Measurements from ENCODE around the gene ZFYVE19.

Gene ZFYVE19

GRCh38 chr15:40775007-40775406 is 31.9 kb upstream of the ZFYVE19 start:
- in situ Hi-C loops (cut with HindIII; ENCODE audit: low sequenced_read_pairs) = loop anchor here (5.0 kb wide), 1 partner anchor 33 kb away; no protein-coding TSS in a partner anchor

DNA sequence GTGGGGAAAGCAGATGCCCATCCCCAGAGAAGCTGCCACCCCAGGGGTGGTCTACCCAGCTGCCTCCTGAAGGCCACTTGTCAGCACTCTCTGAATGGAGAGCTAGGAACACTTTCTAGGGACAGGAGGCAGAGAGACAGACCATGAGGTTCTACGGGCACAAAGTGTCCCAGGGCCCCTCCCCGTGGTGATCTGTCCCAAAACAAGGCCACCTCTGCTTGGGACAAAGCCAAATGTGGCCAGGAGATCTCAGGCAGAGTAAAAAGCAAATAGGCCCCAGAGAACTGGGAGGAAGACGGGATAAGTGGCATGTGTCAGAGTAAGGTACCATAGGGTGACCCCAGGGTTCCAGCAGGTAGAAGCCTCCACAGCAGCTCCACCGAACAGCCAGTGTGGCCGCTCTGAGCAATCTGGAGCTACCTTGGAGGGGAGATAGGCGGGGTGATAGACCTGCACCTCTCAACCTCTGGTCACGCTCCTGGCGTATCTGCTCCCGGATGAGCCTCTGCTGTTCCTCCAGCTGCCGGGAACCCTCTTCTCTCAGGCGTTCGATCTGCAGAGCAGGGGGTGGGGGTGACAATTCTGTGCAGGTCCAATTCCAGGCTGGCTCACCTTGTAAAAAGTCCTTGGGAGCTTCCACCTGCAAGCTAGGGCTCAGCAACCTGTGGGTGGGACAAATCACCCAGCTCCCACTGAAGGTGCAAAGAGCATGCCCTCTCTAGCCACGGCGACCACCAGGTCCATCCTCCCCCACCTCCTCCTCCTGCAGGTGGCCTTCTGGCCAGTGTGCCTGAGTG is 31.0 kb upstream of the ZFYVE19 start:
- in situ Hi-C loops (cut with HindIII; ENCODE audit: low sequenced_read_pairs) = loop anchor here (5.0 kb wide), 1 partner anchor 34 kb away; no protein-coding TSS in a partner anchor

GRCh38 chr15:40776537-40777141 is 30.2 kb upstream of the ZFYVE19 start:
- in situ Hi-C loops (cut with HindIII; ENCODE audit: low sequenced_read_pairs) = loop anchor here (5.0 kb wide), 1 partner anchor 34 kb away; no protein-coding TSS in a partner anchor

DNA sequence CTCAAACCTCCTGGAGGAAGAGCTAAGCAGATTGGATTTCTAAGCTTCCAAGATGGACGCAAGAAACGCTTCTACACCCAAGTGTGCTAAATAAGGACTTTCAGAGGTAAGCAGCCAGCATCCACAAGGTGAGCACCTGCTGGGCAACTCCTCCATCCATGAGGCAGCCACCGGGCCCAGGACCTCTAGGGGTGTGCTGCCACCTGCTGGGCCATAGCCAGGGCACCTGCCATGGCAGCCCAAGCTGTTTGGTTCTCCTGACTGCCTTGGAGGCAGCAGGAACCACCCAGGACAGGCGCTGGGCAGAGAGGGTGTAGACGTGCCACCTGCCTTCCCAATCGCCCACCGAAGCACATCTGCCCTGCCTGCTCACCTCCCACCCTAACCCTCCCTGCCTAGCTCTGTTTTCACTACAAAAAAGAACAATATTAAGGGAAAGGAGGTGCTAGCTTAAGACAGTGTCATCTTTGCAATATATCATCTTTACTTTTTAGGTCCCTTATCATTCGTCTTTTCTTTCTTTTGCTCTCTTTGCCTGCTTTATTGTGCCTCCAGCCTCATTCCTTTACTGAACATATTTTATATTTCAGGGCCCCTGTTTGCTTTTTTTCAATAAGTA is 24.2 kb upstream of the ZFYVE19 start:
- in situ Hi-C loops (cut with HindIII; ENCODE audit: low sequenced_read_pairs) = no loop called here

DNA sequence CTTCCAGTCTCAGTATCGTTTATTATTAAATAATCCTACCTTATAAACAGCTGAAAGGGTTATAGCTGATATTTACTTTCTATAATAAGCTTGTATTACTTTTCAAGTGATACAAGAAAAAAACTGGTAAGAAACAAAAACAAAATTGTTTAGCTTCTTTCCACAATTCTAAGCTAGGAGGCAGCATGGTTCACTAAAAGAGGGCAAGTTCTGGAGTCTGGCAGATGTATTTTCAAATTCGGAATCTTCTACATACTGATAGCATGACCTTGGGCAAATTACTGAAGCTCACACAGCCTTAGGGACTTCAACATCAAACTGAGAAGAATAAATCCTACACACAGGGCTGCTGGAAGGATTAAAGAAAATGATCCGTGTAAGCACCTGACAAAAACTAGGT is 21.7 kb upstream of the ZFYVE19 start:
- in situ Hi-C loops (cut with HindIII; ENCODE audit: low sequenced_read_pairs) = no loop called here

- in situ Hi-C loops (cut with HindIII; ENCODE audit: low sequenced_read_pairs) = no loop called here
Measured at GRCh38 chr15:40785814-40786213, 21.1 kb upstream of the ZFYVE19 start.

DNA sequence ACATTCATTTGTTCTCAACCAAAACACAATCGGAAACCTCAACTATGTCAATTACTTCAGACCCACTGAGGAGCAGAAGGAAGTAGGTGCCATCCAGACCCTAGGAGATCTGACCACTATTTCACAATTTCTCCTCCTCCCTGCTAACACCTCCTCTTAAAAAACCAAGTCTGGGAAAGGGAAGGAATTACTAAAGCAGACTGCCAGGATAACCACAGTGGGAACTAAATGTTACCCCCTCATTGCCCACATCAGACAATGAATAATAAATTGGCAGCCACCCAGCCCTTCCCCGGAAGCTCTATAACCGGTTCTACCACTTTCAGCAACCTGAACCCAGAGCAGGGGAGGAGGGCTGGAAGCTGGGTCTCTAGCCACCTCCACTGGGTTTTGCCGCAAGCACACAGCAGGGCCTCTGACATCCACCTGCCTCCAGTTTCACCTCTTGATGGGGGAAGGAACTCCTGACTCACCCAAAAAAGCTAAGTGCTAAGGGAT is 19.5 kb upstream of the ZFYVE19 start:
- in situ Hi-C loops (cut with HindIII; ENCODE audit: low sequenced_read_pairs) = no loop called here

- in situ Hi-C loops (cut with HindIII; ENCODE audit: low sequenced_read_pairs) = no loop called here
Measured at GRCh38 chr15:40787991-40788390, 18.9 kb upstream of the ZFYVE19 start.

GRCh38 chr15:40789119-40789518 is 17.8 kb upstream of the ZFYVE19 start:
- in situ Hi-C loops (cut with HindIII; ENCODE audit: low sequenced_read_pairs) = no loop called here

- in situ Hi-C loops (cut with HindIII; ENCODE audit: low sequenced_read_pairs) = loop anchor here (10.0 kb wide), 1 partner anchor 95 kb away; no protein-coding TSS in a partner anchor
Measured at GRCh38 chr15:40789999-40790398, 16.9 kb upstream of the ZFYVE19 start.

GRCh38 chr15:40790718-40791117 is 16.2 kb upstream of the ZFYVE19 start:
- in situ Hi-C loops (cut with HindIII; ENCODE audit: low sequenced_read_pairs) = loop anchor here (10.0 kb wide), 1 partner anchor 94 kb away; no protein-coding TSS in a partner anchor

DNA sequence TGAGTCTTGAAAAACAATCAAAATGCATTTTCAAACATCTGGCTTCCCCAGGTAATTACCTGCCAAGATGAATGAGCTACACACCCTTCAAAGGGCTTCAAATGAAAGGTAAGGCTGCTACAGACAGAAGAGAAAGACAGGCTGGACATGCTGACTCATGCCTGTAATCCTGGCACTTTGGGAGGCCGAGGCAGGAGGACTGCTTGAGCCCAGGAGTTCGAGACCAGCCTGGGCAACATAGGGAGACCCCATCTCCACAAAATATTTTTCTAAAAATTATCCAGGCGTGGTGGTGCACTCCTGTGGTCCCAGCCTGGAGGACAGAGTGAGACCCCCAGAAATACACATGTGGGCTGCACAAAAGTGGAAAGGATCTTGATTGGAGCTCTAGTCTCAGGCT is 14.5 kb upstream of the ZFYVE19 start:
- in situ Hi-C loops (cut with HindIII; ENCODE audit: low sequenced_read_pairs) = loop anchor here (10.0 kb wide), 1 partner anchor 92 kb away; no protein-coding TSS in a partner anchor

DNA sequence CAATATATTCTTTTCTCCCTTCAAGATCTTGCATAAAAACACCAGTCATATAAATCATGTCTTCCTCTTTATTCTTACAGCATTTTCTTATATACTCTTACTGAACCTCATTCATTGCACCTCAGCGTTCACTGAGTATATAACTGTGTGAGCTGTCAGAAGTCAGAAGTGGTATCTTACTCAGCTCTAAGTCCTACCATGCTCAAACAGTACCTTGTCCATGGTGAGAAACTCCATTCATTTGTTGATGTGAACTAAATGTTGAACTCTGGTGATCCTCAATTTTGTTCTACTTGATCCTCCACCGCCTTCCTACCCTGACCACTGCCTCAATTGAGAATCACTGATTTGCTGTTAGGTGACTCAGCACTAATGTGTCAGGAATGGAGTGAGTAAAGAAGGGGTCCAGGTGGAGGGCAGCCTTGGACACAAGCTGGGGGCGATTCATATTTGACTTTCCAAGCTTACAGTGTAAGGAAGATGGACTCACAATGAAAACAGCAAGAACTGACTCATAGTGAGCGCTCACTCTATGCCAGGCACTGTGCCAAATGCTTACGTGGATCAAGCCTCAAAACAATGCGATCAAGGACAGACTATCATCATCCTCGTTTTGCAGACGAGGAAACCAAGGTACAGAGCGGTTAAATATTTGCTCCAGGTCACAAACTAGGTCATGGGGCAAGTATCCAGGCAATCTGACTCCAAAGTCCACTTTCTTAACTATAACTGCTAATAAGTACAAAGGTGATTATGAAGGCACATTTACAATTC is 13.5 kb upstream of the ZFYVE19 start:
- in situ Hi-C loops (cut with HindIII; ENCODE audit: low sequenced_read_pairs) = loop anchor here (10.0 kb wide), 1 partner anchor 91 kb away; no protein-coding TSS in a partner anchor

DNA sequence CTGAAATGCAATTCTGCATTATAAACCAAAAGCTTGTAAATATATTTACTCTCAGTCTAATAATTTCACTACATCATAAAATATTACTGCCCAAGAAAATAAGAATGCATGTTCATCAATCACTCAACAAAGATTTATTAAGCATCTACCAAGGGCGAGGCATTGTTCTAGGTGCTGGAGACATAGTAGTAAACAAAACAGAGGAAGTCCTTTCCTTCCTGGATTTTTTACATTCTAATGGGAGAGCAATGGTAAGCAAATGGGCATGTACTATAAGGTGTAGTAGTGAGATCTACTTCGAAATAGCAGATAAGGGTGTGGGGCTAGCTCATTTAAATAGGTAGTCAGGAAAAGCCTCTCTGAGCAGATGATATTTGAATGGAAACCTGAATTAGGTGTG is 10.8 kb upstream of the ZFYVE19 start:
- in situ Hi-C loops (cut with HindIII; ENCODE audit: low sequenced_read_pairs) = loop anchor here (10.0 kb wide), 1 partner anchor 89 kb away; no protein-coding TSS in a partner anchor

GRCh38 chr15:40796512-40796911 is 10.4 kb upstream of the ZFYVE19 start:
- in situ Hi-C loops (cut with HindIII; ENCODE audit: low sequenced_read_pairs) = loop anchor here (10.0 kb wide), 1 partner anchor 88 kb away; no protein-coding TSS in a partner anchor

- in situ Hi-C loops (cut with HindIII; ENCODE audit: low sequenced_read_pairs) = loop anchor here (10.0 kb wide), 1 partner anchor 85 kb away; no protein-coding TSS in a partner anchor
Measured at GRCh38 chr15:40799523-40799922, 7.4 kb upstream of the ZFYVE19 start.

DNA sequence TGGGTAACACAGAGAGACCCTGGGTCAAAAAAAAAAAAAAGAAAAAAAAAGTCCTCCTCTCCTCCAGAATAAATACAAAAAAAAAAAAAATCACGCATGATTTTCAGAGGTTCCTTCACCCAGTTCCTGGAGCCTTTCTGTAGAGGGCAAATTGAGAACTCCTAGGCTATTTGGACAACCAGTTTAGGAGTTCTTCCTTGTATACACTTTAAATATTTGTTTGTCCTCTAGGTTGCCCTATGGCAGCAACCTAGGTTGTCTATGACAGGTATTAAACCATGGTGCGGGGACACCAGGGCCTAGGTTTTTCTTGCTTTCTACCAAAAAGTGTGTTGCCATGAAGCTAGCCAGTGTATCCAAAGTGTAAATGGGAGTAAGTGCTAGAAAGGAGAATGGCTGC is 3.8 kb upstream of the ZFYVE19 start:
- in situ Hi-C loops (cut with HindIII; ENCODE audit: low sequenced_read_pairs) = no loop called here

DNA sequence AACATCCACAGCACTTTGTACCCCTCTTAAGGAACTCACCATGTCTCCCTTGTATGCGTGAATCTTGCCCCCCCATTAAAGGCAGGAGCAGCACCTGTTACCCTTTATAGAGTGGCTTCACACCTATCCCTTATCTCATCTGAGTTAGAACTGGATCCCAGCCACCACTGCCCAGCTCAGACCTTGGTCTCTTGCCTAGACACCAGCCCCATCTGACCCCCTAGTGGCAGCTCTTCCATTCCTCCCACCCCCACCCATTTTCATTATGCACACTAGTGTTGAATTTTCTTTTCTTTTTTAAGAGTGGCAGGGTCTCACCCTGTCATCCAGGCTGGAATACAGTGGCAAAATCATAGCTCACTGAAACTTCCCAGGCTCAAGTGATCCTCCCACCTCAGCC is 3.2 kb upstream of the ZFYVE19 start:
- in situ Hi-C loops (cut with HindIII; ENCODE audit: low sequenced_read_pairs) = no loop called here

DNA sequence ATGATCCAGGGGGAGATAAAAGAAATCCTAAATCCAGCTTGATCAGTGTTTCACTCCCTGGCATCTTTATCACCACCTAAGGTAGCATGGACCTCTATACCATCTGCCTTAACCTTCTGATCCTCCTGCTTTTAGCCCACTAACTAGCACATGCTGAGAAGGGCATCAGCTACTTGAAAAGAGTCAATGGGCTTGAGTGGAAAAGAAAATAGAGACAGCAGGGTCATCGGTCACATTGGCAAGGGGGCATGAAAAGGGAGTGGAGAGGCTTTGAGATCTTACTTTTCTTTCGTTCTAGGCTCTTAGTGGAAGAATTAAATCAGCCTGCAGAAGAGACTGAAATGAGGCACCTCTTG is 239 bp upstream of the ZFYVE19 start:
- in situ Hi-C loops (cut with HindIII; ENCODE audit: low sequenced_read_pairs) = no loop called here

GRCh38 chr15:40807888-40808461 is 1.1 kb downstream of the ZFYVE19 start:
- in situ Hi-C loops (cut with HindIII; ENCODE audit: low sequenced_read_pairs) = no loop called here
